ENCODE measurements around the gene ACO2.

GRCh38 chr22:41488076-41488475, 19.2 kb downstream of the ACO2 start:
- TF ChIP-seq POLR2A (IDR thresholded peaks at IDR 0.05; ENCODE audit: low read depth, low read length) (no peak), POLR2AphosphoS5 (IDR thresholded peaks at IDR 0.05; ENCODE audit: low read depth, low read length) (no peak), SPI1 (IDR thresholded peaks at IDR 0.05; ENCODE audit: low read depth, low read length) (no peak), POU2F2 (IDR thresholded peaks at IDR 0.05; ENCODE audit: low read depth, low read length) (no peak), TAF1 (IDR thresholded peaks at IDR 0.05; ENCODE audit: low read depth, low read length) (no peak), PAX5 (IDR thresholded peaks at IDR 0.05; ENCODE audit: insufficient read depth, low read length, severe bottlenecking) (no peak)
